ENCODE measurements around the gene NKX2-4.

GRCh38 chr20:21368791-21369190 is 28.5 kb downstream of the NKX2-4 start:
- TF ChIP-seq CTCF (IDR thresholded peaks at IDR 0.05) (no peak), POLR2A (IDR thresholded peaks at IDR 0.05) (no peak), POLR2AphosphoS5 (IDR thresholded peaks at IDR 0.05) (no peak)

Data from gastroesophageal sphincter (tissue), 3 donors.